Measurements from ENCODE around the gene CRISPLD2. TPM values are rescaled to one million over a fixed set of nuclear protein-coding genes. Genes with fewer than 3 reads are reported as not detected.

CRISPLD2 gene
- total and polyA plus RNA-seq, 10 of the 15 experiments (the other 5 are each of a cell fraction or from before 2014, with no cell fraction given), result 0.03 to 0.30 (median 0.08) TPM; not detected in 5

DNA sequence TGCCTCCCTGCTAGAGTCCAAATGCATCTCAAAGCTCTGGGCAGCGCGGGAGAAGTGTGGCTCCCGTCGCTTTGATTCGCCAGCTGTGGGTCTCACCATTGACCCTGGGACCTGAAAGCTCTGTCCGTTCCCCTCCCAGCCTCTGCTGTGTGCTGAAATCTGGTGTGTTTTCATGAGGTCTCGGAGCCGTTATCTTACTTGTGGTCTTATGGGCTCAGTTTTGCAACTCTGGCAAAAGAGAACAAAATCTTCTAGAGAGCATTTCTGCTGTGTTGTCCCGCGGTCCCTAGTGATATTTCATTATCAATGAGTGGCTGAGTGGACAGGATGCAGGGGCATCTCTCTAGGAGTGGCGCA, 13.3 kb downstream of the CRISPLD2 start:
- RAD21 ChIA-PET (ENCODE audit: unreplicated experiment), result no interaction called here
- POLR2A ChIA-PET, result no interaction called here
- no peaks in the 10 kb centered on the region for H4K20me1 ChIP-seq (ENCODE audit: control insufficient read depth, insufficient read depth)
- SMC1A ChIA-PET (ENCODE audit: uncharacterized antibody, unreplicated experiment), result interaction anchor here (0.9 kb wide), 1 partner anchor 79 kb away, joined by 3 read pairs; no protein-coding TSS in a partner anchor
- no peaks in the 10 kb centered on the region; the same call in 2 of the 3 replicates for H3K9me3 ChIP-seq (replicated peaks; ENCODE audit: control insufficient read depth, insufficient read depth, low read length)
- H3K4me1 ChIP-seq (ENCODE audit: control insufficient read depth, insufficient read depth, low read length), result no peaks in the 10 kb centered on the region
- WGBS (ENCODE audit: insufficient coverage, insufficient replicate concordance, low lambda C conversion rate, missing lambda C conversion rate), result 74% methylated on average over 11 of the region's 11 CpGs
- no peak for TF ChIP-seq RUNX3 (IDR thresholded peaks at IDR 0.05; ENCODE audit: low read length)
- TF ChIP-seq CREM (IDR thresholded peaks at IDR 0.05; ENCODE audit: low read depth), result no peak
- TF ChIP-seq CBX3 (IDR thresholded peaks at IDR 0.05; ENCODE audit: borderline replicate concordance, low read depth), result no peak
- in situ Hi-C loops (cut with MboI) (no loop called here), intact Hi-C loops (cut with micrococcal nuclease; ENCODE audit: unreplicated experiment) (loop anchor here (1.0 kb wide), 1 partner anchor 25 kb away; no protein-coding TSS in a partner anchor)
- H3K27me3 ChIP-seq (replicated peaks in 1 of 2; ENCODE audit: control insufficient read depth in 2 of 2, insufficient read depth in 2 of 2, low read length in 1 of 2), result peaks cover 0 to 3% of the 10 kb centered on the region in 2 experiments; a peak in 2 of 4 replicates
- no peak overlapping the region for H3K9ac ChIP-seq (ENCODE audit: control insufficient read depth, insufficient read depth, low read length)
- no peaks in the 10 kb centered on the region for H3K36me3 ChIP-seq (ENCODE audit: control insufficient read depth in 2 of 2, insufficient read depth in 2 of 2, low read length in 1 of 2)
- no peak overlapping the region for H2AFZ ChIP-seq (ENCODE audit: control insufficient read depth, low read depth, low read length)
- no peak overlapping the region for H3K4me3 ChIP-seq
- ATAC-seq (no peak), DNase-seq (ENCODE audit: low read depth, low spot score) (no peak), FAIRE-seq (no peak)
- CTCF ChIA-PET, result interaction anchor here (1.4 kb wide), 1 partner anchor 211 kb away, joined by 3 read pairs; no protein-coding TSS in a partner anchor
- H3K4me2 ChIP-seq (ENCODE audit: control insufficient read depth, insufficient read depth), result no peak overlapping the region
- BruUV-seq (replicated peaks), result no TSS peak
- H3K27ac ChIP-seq (ENCODE audit: control insufficient read depth, insufficient read depth), result no peak overlapping the region
- H3K79me2 ChIP-seq (ENCODE audit: control insufficient read depth, insufficient read depth, low read length), result no peaks in the 10 kb centered on the region

DNA sequence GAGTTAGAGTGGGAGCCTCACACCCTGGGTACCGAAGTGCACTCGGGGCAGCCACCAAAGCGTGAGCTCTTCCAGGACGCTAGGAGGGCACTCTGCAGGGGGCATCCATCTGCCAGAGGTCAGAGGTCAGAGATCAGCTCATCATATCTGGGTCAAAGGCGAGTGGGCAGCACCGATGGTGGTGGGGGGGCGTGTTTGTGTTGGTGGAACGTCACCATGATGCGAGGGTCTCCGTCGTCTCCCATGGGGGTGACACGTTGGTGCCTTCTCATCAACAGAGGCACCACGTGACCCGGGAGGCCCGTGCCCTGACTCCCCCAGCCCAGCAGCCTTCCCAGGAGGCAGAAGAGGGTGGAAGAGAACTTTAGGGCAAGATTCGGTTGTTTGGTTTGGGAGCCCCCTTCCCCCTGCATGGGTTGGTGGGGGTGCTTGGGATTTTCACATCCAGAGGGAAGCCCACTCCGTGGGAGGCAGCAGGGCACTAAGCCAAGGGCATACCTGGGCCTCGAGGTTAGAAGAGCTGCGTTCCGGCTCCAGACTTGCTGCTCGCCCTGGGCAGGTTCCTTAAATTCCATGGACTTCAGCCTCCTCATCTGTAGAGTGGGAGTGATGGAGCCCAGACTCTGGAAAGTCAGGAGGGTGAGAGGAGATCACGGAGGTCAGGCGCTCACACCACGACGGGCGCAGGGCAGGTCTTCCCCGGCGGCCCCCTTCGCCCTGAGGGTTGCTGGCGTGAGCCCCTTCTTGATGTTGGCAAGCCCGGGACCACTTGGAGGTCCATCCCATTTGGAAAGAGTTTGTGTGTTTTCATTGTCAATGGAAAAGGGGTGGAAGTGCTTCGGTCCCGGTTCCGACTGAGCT, 14.0 kb downstream of the CRISPLD2 start:
- Histone ChIP-seq H3K4me2 (ENCODE audit: control insufficient read depth, insufficient read depth) (no peak overlapping the region), H3K9me3 (replicated peaks; ENCODE audit: control insufficient read depth, insufficient read depth, low read length) (no peaks in the 10 kb centered on the region; the same call in 2 of the 3 replicates), H3K27me3 (replicated peaks in 1 of 2; ENCODE audit: control insufficient read depth in 2 of 2, insufficient read depth in 2 of 2, low read length in 1 of 2) (peaks cover 0 to 3% of the 10 kb centered on the region in 2 experiments; a peak in 3 of 4 replicates), H2AFZ (ENCODE audit: control insufficient read depth, low read depth, low read length) (no peak overlapping the region), H4K20me1 (ENCODE audit: control insufficient read depth, insufficient read depth) (no peaks in the 10 kb centered on the region), H3K79me2 (ENCODE audit: control insufficient read depth, insufficient read depth, low read length) (no peaks in the 10 kb centered on the region), H3K9ac (ENCODE audit: control insufficient read depth, insufficient read depth, low read length) (no peak overlapping the region), H3K27ac (ENCODE audit: control insufficient read depth, insufficient read depth) (no peak overlapping the region), H3K4me1 (ENCODE audit: control insufficient read depth, insufficient read depth, low read length) (no peaks in the 10 kb centered on the region), H3K36me3 (ENCODE audit: control insufficient read depth in 2 of 2, insufficient read depth in 2 of 2, low read length in 1 of 2) (no peaks in the 10 kb centered on the region), H3K4me3 (no peak overlapping the region)
- ATAC-seq, result no peak
- SMC1A ChIA-PET (ENCODE audit: uncharacterized antibody, unreplicated experiment), result no interaction called here
- TF ChIP-seq NR2C1 (IDR thresholded peaks at IDR 0.05) (peak; percentile 34; the same call in 1 of the 2 replicates), SREBF2 (IDR thresholded peaks at IDR 0.05; ENCODE audit: low read length) (no peak)
- TF ChIP-seq, protein P1, sequence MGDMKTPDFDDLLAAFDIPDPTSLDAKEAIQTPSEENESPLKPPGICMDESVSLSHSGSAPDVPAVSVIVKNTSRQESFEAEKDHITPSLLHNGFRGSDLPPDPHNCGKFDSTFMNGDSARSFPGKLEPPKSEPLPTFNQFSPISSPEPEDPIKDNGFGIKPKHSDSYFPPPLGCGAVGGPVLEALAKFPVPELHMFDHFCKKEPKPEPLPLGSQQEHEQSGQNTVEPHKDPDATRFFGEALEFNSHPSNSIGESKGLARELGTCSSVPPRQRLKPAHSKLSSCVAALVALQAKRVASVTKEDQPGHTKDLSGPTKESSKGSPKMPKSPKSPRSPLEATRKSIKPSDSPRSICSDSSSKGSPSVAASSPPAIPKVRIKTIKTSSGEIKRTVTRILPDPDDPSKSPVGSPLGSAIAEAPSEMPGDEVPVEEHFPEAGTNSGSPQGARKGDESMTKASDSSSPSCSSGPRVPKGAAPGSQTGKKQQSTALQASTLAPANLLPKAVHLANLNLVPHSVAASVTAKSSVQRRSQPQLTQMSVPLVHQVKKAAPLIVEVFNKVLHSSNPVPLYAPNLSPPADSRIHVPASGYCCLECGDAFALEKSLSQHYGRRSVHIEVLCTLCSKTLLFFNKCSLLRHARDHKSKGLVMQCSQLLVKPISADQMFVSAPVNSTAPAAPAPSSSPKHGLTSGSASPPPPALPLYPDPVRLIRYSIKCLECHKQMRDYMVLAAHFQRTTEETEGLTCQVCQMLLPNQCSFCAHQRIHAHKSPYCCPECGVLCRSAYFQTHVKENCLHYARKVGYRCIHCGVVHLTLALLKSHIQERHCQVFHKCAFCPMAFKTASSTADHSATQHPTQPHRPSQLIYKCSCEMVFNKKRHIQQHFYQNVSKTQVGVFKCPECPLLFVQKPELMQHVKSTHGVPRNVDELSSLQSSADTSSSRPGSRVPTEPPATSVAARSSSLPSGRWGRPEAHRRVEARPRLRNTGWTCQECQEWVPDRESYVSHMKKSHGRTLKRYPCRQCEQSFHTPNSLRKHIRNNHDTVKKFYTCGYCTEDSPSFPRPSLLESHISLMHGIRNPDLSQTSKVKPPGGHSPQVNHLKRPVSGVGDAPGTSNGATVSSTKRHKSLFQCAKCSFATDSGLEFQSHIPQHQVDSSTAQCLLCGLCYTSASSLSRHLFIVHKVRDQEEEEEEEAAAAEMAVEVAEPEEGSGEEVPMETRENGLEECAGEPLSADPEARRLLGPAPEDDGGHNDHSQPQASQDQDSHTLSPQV (IDR thresholded peaks at IDR 0.05), result no peak
- TF ChIP-seq, protein P2, sequence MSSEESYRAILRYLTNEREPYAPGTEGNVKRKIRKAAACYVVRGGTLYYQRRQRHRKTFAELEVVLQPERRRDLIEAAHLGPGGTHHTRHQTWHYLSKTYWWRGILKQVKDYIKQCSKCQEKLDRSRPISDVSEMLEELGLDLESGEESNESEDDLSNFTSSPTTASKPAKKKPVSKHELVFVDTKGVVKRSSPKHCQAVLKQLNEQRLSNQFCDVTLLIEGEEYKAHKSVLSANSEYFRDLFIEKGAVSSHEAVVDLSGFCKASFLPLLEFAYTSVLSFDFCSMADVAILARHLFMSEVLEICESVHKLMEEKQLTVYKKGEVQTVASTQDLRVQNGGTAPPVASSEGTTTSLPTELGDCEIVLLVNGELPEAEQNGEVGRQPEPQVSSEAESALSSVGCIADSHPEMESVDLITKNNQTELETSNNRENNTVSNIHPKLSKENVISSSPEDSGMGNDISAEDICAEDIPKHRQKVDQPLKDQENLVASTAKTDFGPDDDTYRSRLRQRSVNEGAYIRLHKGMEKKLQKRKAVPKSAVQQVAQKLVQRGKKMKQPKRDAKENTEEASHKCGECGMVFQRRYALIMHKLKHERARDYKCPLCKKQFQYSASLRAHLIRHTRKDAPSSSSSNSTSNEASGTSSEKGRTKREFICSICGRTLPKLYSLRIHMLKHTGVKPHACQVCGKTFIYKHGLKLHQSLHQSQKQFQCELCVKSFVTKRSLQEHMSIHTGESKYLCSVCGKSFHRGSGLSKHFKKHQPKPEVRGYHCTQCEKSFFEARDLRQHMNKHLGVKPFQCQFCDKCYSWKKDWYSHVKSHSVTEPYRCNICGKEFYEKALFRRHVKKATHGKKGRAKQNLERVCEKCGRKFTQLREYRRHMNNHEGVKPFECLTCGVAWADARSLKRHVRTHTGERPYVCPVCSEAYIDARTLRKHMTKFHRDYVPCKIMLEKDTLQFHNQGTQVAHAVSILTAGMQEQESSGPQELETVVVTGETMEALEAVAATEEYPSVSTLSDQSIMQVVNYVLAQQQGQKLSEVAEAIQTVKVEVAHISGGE (CRISPR knock-in tag; IDR thresholded peaks at IDR 0.05), result no peak
- BruUV-seq (replicated peaks), result no TSS peak
- no peak for FAIRE-seq
- POLR2A ChIA-PET, result no interaction called here
- no peak for DNase-seq (ENCODE audit: low read depth, low spot score)
- RAD21 ChIA-PET (ENCODE audit: unreplicated experiment), result no interaction called here
- CTCF ChIA-PET, result interaction anchor here (1.4 kb wide), 1 partner anchor 212 kb away, joined by 3 read pairs; no protein-coding TSS in a partner anchor
- intact Hi-C loops (cut with micrococcal nuclease; ENCODE audit: unreplicated experiment) (loop anchor here (1.0 kb wide), 1 partner anchor 25 kb away; no protein-coding TSS in a partner anchor), in situ Hi-C loops (cut with MboI) (no loop called here)
- WGBS (ENCODE audit: insufficient coverage, insufficient replicate concordance, low lambda C conversion rate, missing lambda C conversion rate), result 41% methylated on average over 33 of the region's 34 CpGs

Measured in GM12878 (cell line).